Testis (tissue), 3 donors: ENCODE results near the gene HDAC7. TPM values are rescaled to one million over a fixed set of nuclear protein-coding genes. Genes with fewer than 3 reads are reported as not detected.

ENCODE experiments used
- DNase-seq: peaks from one replicate; pipeline ENCODE4 v3.0.0-alpha.2; 2019
- H3K27ac ChIP-seq, 2 donors: fragments of 200-600 bp; sonication (generic); one replicate each; pipeline ENCODE4 v1.5.1; 2019
- H3K27me3 ChIP-seq: fragments of 200-600 bp; sonication (generic); one replicate; pipeline ENCODE4 v1.5.1; 2019
- H3K36me3 ChIP-seq: fragments of 200-600 bp; sonication (generic); one replicate; pipeline ENCODE4 v1.5.1; 2017; ENCODE audit warnings: low read depth; ENCODE audit errors: missing control alignments
- H3K4me1 ChIP-seq: fragments of 200-600 bp; sonication (generic); one replicate; pipeline ENCODE4 v1.5.1; 2019
- H3K4me3 ChIP-seq, 2 donors: fragments of 200-600 bp; sonication (generic); one replicate each; pipeline ENCODE4 v1.5.1; 2017 to 2019
- H3K9me3 ChIP-seq: fragments of 200-600 bp; sonication (generic); one replicate; pipeline ENCODE4 v1.5.1; 2017
- POLR2A ChIP-seq: fragments of 450-650 bp; IDR thresholded peaks from one replicate; pipeline ENCODE4 v1.6.1; 2017; ENCODE audit warnings: antibody characterized with exemption, mild to moderate bottlenecking, moderate library complexity
- WGBS, 2 donors: methylation state at CpG; one replicate each; pipeline ENCODE4 v1.1.5; 2018; 5-methylcytosine and 5-hydroxymethylcytosine counted together
- intact Hi-C: fragments of 100-400 bp; cut with DNase I; formaldehyde crosslinking; loops from one replicate; pipeline ENCODE4 v1.15.1; 2023; ENCODE audit warnings: low total_unique reads
- polyA plus RNA-seq: library from polyadenylated mRNA; stranded (reverse); fragments of 350-450 nt; fragmentation: Illumina TruSeq; extraction: RNeasy Lipid Tissue Mini Kit (QIAGEN cat#74804); gene quantifications from one replicate; pipeline ENCODE4 v1.2.3, GENCODE V29; 2014; ENCODE audit warnings: low read depth, low replicate concordance; ENCODE audit not compliant: insufficient read depth
- total RNA-seq, 2 donors: library from RNA; depleted of rRNA; stranded (reverse); fragments of >200 nt; gene quantifications; one replicate each; pipeline ENCODE4 v1.2.3, GENCODE V29; 2016
- TF ChIP-seq, protein P1 (sequence below), 3 experiments: fragments of 450-650 bp in 2 of 3; fragments of 200-600 bp in 1 of 3; sonication (generic) in 1 of 3; IDR thresholded peaks; one replicate each; pipeline ENCODE4 v1.5.1; 2016 to 2019; ENCODE audit warnings: antibody characterized with exemption in 3 of 3, mild to moderate bottlenecking in 2 of 3, moderate library complexity in 1 of 3

Gene HDAC7
- total and polyA plus RNA-seq, 3 donors from 2014 or later = 28.2 to 70.0 (median 39.9) TPM

DNA sequence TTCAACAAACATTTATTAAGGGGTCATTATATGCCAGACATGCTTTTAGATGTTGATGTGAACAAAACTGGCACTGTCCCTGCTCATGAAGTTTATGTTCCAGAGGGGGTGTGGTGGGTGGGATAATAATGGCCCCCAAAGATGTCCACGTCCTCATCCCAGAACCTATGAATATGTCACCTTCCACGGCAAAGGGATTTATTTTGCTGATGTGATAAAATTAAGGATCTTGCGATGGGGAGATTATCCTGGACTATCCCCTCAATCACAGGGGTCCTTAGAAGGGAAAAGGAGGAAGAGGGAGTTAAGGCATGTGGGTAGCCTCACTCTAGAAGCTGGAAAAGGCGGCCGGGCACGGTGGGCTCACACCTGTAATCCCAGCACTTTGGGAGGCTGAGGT, 48.4 kb downstream of the HDAC7 start:
- WGBS, 2 donors = 78 to 83% methylated on average over 6 of the region's 6 CpGs
- DNase-seq = no peak
- H3K36me3 ChIP-seq = no peaks in the 10 kb centered on the region
- intact Hi-C loops = loop anchor here (10.0 kb wide), 1 partner anchor 57 kb away; no protein-coding TSS in a partner anchor
- H3K4me1 ChIP-seq = peaks cover 18% of the 10 kb centered on the region
- no peaks in the 10 kb centered on the region for H3K27me3 ChIP-seq
- no peaks in the 10 kb centered on the region for H3K9me3 ChIP-seq
- no peak overlapping the region for H3K27ac ChIP-seq
- H3K4me3 ChIP-seq = no peak overlapping the region
- TF ChIP-seq, protein P1, sequence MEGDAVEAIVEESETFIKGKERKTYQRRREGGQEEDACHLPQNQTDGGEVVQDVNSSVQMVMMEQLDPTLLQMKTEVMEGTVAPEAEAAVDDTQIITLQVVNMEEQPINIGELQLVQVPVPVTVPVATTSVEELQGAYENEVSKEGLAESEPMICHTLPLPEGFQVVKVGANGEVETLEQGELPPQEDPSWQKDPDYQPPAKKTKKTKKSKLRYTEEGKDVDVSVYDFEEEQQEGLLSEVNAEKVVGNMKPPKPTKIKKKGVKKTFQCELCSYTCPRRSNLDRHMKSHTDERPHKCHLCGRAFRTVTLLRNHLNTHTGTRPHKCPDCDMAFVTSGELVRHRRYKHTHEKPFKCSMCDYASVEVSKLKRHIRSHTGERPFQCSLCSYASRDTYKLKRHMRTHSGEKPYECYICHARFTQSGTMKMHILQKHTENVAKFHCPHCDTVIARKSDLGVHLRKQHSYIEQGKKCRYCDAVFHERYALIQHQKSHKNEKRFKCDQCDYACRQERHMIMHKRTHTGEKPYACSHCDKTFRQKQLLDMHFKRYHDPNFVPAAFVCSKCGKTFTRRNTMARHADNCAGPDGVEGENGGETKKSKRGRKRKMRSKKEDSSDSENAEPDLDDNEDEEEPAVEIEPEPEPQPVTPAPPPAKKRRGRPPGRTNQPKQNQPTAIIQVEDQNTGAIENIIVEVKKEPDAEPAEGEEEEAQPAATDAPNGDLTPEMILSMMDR (IDR thresholded peaks at IDR 0.05) = no peak
- TF ChIP-seq POLR2A = no peak

DNA sequence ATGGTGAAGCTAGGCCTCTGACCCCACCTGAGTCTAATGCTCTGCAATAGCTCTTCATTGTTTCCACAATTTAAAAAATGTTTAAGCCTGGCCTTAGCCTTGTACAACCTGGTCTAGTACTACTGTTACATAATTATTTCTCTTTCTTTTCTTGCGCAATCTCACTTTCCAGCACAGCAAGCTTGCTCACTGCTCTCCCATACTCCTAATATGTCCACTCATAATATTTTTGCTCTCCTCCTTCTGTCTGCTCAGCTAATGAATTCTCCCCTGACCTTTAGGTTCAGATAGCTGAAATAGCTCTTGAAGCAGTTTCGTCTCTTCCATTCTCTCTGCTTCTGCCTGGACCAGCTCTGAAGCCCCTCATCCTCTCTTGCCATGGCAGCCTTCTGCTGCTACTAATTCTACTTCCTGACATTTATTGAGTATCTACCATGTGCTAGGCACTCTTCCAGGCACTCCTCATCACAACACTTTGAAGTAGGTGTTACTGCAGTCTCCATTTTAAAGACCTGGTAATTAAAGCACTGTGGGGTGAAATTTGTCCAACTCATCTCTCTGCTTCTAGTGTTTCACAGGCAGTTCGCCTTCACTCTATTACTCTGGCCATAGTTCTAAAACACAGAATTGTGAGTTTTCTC, 49.5 kb downstream of the HDAC7 start:
- Histone ChIP-seq H3K4me3 (no peak overlapping the region), H3K36me3 (no peaks in the 10 kb centered on the region), H3K27ac (no peak overlapping the region), H3K4me1 (peaks cover 9% of the 10 kb centered on the region), H3K27me3 (no peaks in the 10 kb centered on the region), H3K9me3 (no peaks in the 10 kb centered on the region)
- no peak for DNase-seq
- intact Hi-C loops = loop anchor here (10.0 kb wide), 1 partner anchor 55 kb away; no protein-coding TSS in a partner anchor
- TF ChIP-seq, protein P1 (IDR thresholded peaks at IDR 0.05) = no peak
- no peak for TF ChIP-seq POLR2A
- WGBS, 2 donors = 74 to 77% methylated on average over 3 of the region's 3 CpGs

DNA sequence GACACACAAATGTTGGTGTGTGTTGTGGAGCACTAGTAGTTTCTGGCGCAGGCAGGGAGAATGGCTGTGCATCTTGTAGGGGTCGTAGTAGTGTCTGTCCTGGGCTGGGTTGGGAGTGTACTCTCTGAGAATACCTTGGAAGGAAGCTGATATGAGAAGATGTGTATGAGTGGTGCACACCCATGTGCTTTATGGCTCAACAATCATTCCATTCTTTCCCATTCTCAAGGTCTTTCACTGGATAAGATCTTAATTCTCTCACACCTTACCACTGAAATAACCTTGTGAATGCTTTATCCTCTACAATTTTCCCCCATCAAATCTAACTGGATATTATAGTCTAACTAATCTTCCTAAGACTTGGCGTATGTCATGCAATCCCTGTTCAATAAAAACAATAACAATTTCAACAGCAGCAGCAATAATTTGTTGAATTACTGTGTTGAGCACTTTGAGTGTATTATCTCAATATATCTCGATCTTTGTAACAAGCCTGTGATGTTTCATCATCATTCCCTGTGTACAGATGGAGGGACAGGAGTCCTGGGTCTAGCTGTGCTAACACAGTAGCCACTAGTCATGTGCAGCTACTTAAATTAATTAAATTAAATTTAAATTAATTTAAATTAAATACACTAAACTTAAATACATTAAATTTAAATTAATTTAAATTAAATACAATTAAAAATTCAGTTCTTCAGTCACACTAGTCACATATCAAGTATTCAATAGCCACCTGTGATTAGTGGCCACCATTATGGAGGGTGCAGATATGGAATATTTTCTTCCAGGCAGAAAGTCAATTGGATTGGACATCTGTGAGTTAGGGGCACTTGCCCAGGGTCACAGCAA, 50.2 kb downstream of the HDAC7 start:
- H3K27ac ChIP-seq = no peak overlapping the region
- 80 to 82% methylated on average over 4 of the region's 4 CpGs for WGBS, 2 donors
- intact Hi-C loops = loop anchor here (10.0 kb wide), 1 partner anchor 55 kb away; no protein-coding TSS in a partner anchor
- no peaks in the 10 kb centered on the region for H3K27me3 ChIP-seq
- DNase-seq = no peak
- no peak overlapping the region for H3K4me3 ChIP-seq
- H3K4me1 ChIP-seq = peaks cover 1% of the 10 kb centered on the region
- no peaks in the 10 kb centered on the region for H3K36me3 ChIP-seq
- no peak for TF ChIP-seq POLR2A
- TF ChIP-seq, protein P1 (IDR thresholded peaks at IDR 0.05) = no peak
- no peaks in the 10 kb centered on the region for H3K9me3 ChIP-seq

DNA sequence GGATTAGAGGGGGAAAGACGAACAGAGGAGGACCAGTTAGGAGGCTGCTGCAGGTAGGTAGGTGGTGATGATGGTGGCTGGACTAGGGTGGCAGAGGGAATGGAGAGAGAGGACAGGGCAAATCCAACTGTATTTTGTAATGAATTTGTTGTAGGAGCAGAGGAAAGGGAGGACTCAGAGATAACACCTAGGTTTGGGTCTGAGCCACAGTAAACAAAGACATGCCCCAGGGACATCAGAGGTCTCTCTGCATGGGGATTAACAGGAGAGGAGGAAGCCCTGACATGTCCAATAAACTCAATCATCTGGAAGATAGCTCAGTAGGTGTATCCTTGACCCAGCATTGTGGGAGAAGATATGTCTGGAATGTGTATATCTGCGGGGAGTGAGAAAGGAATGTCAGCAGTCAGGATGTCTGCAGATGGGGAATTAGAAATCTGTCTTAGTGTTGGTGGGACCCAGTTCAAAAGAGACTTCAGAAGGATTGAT, 51.3 kb downstream of the HDAC7 start:
- WGBS, 2 donors = 46 to 63% methylated on average over 2 of the region's 2 CpGs
- Histone ChIP-seq H3K27ac (no peak overlapping the region), H3K9me3 (no peaks in the 10 kb centered on the region), H3K27me3 (no peaks in the 10 kb centered on the region), H3K4me3 (no peak overlapping the region), H3K4me1 (peaks cover 5% of the 10 kb centered on the region), H3K36me3 (no peaks in the 10 kb centered on the region)
- intact Hi-C loops = no loop called here
- DNase-seq = no peak
- TF ChIP-seq POLR2A = no peak
- TF ChIP-seq, protein P1 (IDR thresholded peaks at IDR 0.05) = no peak
